Kidney epithelial cell (primary cell): ENCODE data around the gene CLIC1. TPM values are rescaled to one million over a fixed set of nuclear protein-coding genes. Genes with fewer than 3 reads are reported as not detected.

ENCODE experiments used
- DNase-seq: peaks from one replicate; pipeline ENCODE4 v3.0.0-alpha.2; 2010; ENCODE audit warnings: low read depth
- H3K27me3 ChIP-seq: 2 replicates; pipeline ENCODE4 v1.6.0; 2011; ENCODE audit warnings: low read length; ENCODE audit not compliant: control insufficient read depth, insufficient read depth
- H3K36me3 ChIP-seq: 2 replicates; pipeline ENCODE4 v1.5.1; 2011; ENCODE audit warnings: low read length; ENCODE audit not compliant: control insufficient read depth, insufficient read depth
- H3K4me3 ChIP-seq: 2 replicates; pipeline ENCODE4 v1.5.1; 2011; ENCODE audit warnings: low read depth, mild to moderate bottlenecking, control low read depth, low read length
- total RNA-seq: library from RNA; depleted of rRNA; stranded (reverse); fragments of >200 nt; gene quantifications from 2 replicates; pipeline ENCODE4 v1.2.3, GENCODE V29; 2015
- TF ChIP-seq, protein P1 (sequence below): IDR thresholded peaks from 2 replicates; pipeline ENCODE4 v1.5.1; 2011; ENCODE audit warnings: mild to moderate bottlenecking, moderate library complexity, low read length, control low read depth, inconsistent platforms; ENCODE audit not compliant: insufficient read depth, poor library complexity, severe bottlenecking

Gene CLIC1
- total RNA-seq, 1 donor from 2014 or later = 494 TPM

- TF ChIP-seq, protein P1, sequence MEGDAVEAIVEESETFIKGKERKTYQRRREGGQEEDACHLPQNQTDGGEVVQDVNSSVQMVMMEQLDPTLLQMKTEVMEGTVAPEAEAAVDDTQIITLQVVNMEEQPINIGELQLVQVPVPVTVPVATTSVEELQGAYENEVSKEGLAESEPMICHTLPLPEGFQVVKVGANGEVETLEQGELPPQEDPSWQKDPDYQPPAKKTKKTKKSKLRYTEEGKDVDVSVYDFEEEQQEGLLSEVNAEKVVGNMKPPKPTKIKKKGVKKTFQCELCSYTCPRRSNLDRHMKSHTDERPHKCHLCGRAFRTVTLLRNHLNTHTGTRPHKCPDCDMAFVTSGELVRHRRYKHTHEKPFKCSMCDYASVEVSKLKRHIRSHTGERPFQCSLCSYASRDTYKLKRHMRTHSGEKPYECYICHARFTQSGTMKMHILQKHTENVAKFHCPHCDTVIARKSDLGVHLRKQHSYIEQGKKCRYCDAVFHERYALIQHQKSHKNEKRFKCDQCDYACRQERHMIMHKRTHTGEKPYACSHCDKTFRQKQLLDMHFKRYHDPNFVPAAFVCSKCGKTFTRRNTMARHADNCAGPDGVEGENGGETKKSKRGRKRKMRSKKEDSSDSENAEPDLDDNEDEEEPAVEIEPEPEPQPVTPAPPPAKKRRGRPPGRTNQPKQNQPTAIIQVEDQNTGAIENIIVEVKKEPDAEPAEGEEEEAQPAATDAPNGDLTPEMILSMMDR = no peak
- no peaks in the 10 kb centered on the region for H3K36me3 ChIP-seq
- no peak overlapping the region for H3K4me3 ChIP-seq
- DNase-seq = no peak
- no peaks in the 10 kb centered on the region for H3K27me3 ChIP-seq
These were observed 48.3 kb downstream of the CLIC1 start for GRCh38 chr6:31687860-31688693.

- TF ChIP-seq, protein P1 = no peak
- Histone ChIP-seq H3K36me3 (no peaks in the 10 kb centered on the region), H3K27me3 (no peaks in the 10 kb centered on the region), H3K4me3 (no peak overlapping the region)
- DNase-seq = no peak
These were observed 49.0 kb downstream of the CLIC1 start for GRCh38 chr6:31687321-31687720.

DNA sequence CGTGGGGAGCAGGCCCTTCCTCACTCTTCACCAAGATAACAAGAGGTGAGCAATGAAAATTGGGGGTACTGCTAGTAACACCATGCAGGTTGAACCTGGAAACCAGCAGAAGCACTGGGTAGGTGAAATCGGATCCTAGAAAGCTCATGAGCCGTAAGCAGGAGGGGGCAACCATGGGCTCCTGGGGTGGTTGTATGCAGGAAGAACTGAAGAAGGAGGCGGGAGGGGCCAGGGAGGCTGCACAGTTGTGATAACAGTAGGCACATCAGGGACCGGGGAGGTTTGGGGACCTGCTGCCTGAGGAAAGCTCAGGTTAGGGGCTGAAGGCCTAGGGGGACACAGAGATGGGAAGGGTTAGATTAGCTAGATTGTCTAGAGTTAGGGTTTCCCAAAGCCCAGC is 49.8 kb downstream of the CLIC1 start:
- no peak for DNase-seq
- Histone ChIP-seq H3K4me3 (no peak overlapping the region), H3K36me3 (no peaks in the 10 kb centered on the region), H3K27me3 (no peaks in the 10 kb centered on the region)
- TF ChIP-seq, protein P1 = no peak

GRCh38 chr6:31683591-31683990 is 52.7 kb downstream of the CLIC1 start:
- TF ChIP-seq, protein P1 = no peak
- Histone ChIP-seq H3K36me3 (no peaks in the 10 kb centered on the region), H3K4me3 (no peak overlapping the region), H3K27me3 (no peaks in the 10 kb centered on the region)
- DNase-seq = no peak

DNA sequence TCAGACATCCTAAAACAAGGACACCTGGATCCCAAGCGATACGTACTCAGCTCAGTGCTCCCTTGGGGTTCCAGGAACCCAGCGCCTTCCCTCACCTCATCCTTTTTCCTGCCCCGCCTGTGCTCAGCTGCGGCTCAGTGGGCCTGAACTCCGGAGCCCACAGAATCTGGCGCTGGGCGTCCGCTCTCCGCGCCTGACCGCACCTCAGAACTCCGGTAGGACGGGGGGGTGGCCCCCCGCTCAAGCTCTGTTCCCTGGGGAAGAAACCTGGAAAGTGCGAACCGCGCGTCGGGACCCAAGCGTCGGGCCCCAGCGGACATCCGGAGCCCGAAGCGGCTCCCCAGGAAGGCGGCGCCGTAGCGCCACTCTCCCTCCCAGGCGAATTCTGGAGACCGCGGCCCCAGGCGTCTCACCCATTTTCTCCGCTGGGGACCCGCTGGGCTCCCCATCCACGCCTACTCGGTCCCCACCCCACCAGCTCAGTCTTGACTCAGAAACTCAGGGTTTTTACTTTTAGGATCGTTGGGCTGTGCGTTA is 55.1 kb downstream of the CLIC1 start:
- peak; percentile 26 for DNase-seq
- Histone ChIP-seq H3K27me3 (no peaks in the 10 kb centered on the region), H3K4me3 (peak overlapping the region; percentile 14), H3K36me3 (no peaks in the 10 kb centered on the region)
- TF ChIP-seq, protein P1 = no peak

Other genes starting within 250 kb of the CLIC1 start
- gene MICB, start 238.4 kb downstream of the CLIC1 start, total RNA-seq = 6.9 and 8.1 TPM in 2 replicates
- not detected in 2 replicates for gene MCCD1, start 207.6 kb downstream of the CLIC1 start, total RNA-seq
- gene DDX39B, start 194.5 kb downstream of the CLIC1 start, total RNA-seq = 290 and 412 TPM in 2 replicates
- 0.67 and 2.7 TPM in 2 replicates for gene ATP6V1G2, start 189.9 kb downstream of the CLIC1 start, total RNA-seq
- 41.9 and 44.0 TPM in 2 replicates for gene NFKBIL1, start 188.9 kb downstream of the CLIC1 start, total RNA-seq
- 0.92 TPM in 1 of 2 replicates, not detected in the other for gene LTA, start 164.2 kb downstream of the CLIC1 start, total RNA-seq
- 16.7 and 18.6 TPM in 2 replicates for gene TNF, start 161.0 kb downstream of the CLIC1 start, total RNA-seq
- 19.3 and 21.4 TPM in 2 replicates for gene LTB, start 154.1 kb downstream of the CLIC1 start, total RNA-seq
- 0.42 TPM in 1 of 2 replicates, not detected in the other for gene LST1, start 150.3 kb downstream of the CLIC1 start, total RNA-seq
- not detected in 2 replicates for gene NCR3, start 143.5 kb downstream of the CLIC1 start, total RNA-seq
- 0.33 TPM in 1 of 2 replicates, not detected in the other for gene AIF1, start 121.3 kb downstream of the CLIC1 start, total RNA-seq
- 117 and 143 TPM in 2 replicates for gene PRRC2A, start 115.8 kb downstream of the CLIC1 start, total RNA-seq
- gene BAG6, start 83.9 kb downstream of the CLIC1 start, total RNA-seq = 468 and 473 TPM in 2 replicates
- 1.3 and 1.8 TPM in 2 replicates for gene APOM, start 80.6 kb downstream of the CLIC1 start, total RNA-seq
- gene C6orf47, start 75.8 kb downstream of the CLIC1 start, total RNA-seq = 19.0 and 24.9 TPM in 2 replicates
- 17.7 and 22.0 TPM in 2 replicates for gene GPANK1, start 71.5 kb downstream of the CLIC1 start, total RNA-seq
- 366 and 405 TPM in 2 replicates for gene CSNK2B, start 70.5 kb downstream of the CLIC1 start, total RNA-seq
- gene LY6G5B, start 66.6 kb downstream of the CLIC1 start, total RNA-seq = 2.8 and 6.0 TPM in 2 replicates
- not detected in 2 replicates for gene LY6G5C, start 55.5 kb downstream of the CLIC1 start, total RNA-seq
- 43.8 and 45.5 TPM in 2 replicates for gene ABHD16A, start 33.2 kb downstream of the CLIC1 start, total RNA-seq
- not detected in 2 replicates for gene LY6G6F, start 29.7 kb downstream of the CLIC1 start, total RNA-seq
- not detected in 2 replicates for gene LY6G6D, start 21.2 kb downstream of the CLIC1 start, total RNA-seq
- not detected in 2 replicates for gene LY6G6C, start 14.8 kb downstream of the CLIC1 start, total RNA-seq
- 0.29 TPM in 1 of 2 replicates, not detected in the other for gene MPIG6B, start 13.2 kb downstream of the CLIC1 start, total RNA-seq
- 91.5 and 106 TPM in 2 replicates for gene DDAH2, start 7.2 kb downstream of the CLIC1 start, total RNA-seq
- 8.9 and 13.1 TPM in 2 replicates for gene MSH5, start 3.5 kb upstream of the CLIC1 start, total RNA-seq
- 1.1 and 2.2 TPM in 2 replicates for gene SAPCD1, start 26.1 kb upstream of the CLIC1 start, total RNA-seq
- 1.5 and 3.1 TPM in 2 replicates for gene VWA7, start 40.8 kb upstream of the CLIC1 start, total RNA-seq
- gene VARS1, start 59.2 kb upstream of the CLIC1 start, total RNA-seq = 165 and 181 TPM in 2 replicates
- gene LSM2, start 70.4 kb upstream of the CLIC1 start, total RNA-seq = 78.6 and 89.0 TPM in 2 replicates
- 0.46 and 1.1 TPM in 2 replicates for gene HSPA1L, start 78.8 kb upstream of the CLIC1 start, total RNA-seq
- 54.6 and 67.0 TPM in 2 replicates for gene HSPA1A, start 79.0 kb upstream of the CLIC1 start, total RNA-seq
- 68.3 and 79.1 TPM in 2 replicates for gene HSPA1B, start 91.2 kb upstream of the CLIC1 start, total RNA-seq
- 142 and 152 TPM in 2 replicates for gene NEU1, start 126.3 kb upstream of the CLIC1 start, total RNA-seq
- gene SLC44A4, start 142.5 kb upstream of the CLIC1 start, total RNA-seq = 17.7 and 26.1 TPM in 2 replicates
- gene EHMT2, start 161.2 kb upstream of the CLIC1 start, total RNA-seq = 55.7 and 59.3 TPM in 2 replicates
- gene ZBTB12, start 165.6 kb upstream of the CLIC1 start, total RNA-seq = 3.0 and 4.9 TPM in 2 replicates
- 0.07 and 0.63 TPM in 2 replicates for gene C2, start 191.2 kb upstream of the CLIC1 start, total RNA-seq
- 1.9 and 13.8 TPM in 2 replicates for gene CFB, start 209.6 kb upstream of the CLIC1 start, total RNA-seq
- gene NELFE, start 222.4 kb upstream of the CLIC1 start, total RNA-seq = 123 and 140 TPM in 2 replicates
- gene SKIC2, start 222.6 kb upstream of the CLIC1 start, total RNA-seq = 43.3 and 49.1 TPM in 2 replicates
- 28.1 and 30.6 TPM in 2 replicates for gene DXO, start 235.6 kb upstream of the CLIC1 start, total RNA-seq
- 1.8 and 3.2 TPM in 2 replicates for gene C4A, start 245.5 kb upstream of the CLIC1 start, total RNA-seq